Duodenal mucosa (tissue), 2 donors: ENCODE data around the gene GAN.

Experiments
- H3K27ac ChIP-seq: one replicate; pipeline ENCODE4 v1.7.0; 2013; ENCODE audit warnings: low read depth, low read length
- H3K27me3 ChIP-seq, 2 donors: one replicate each; pipeline ENCODE4 v1.7.0; 2013; ENCODE audit warnings: low read length in 2 of 2, control low read depth in 1 of 2; ENCODE audit not compliant: insufficient read depth in 2 of 2, control insufficient read depth in 1 of 2
- H3K36me3 ChIP-seq, 2 donors: one replicate each; pipeline ENCODE4 v1.7.0; 2013; ENCODE audit warnings: low read length in 2 of 2, control low read depth in 1 of 2; ENCODE audit not compliant: insufficient read depth in 2 of 2, control insufficient read depth in 1 of 2
- H3K4me1 ChIP-seq, 2 donors: one replicate each; pipeline ENCODE4 v1.7.0; 2013; ENCODE audit warnings: low read length in 2 of 2, control low read depth in 1 of 2; ENCODE audit not compliant: insufficient read depth in 2 of 2, control insufficient read depth in 1 of 2
- H3K4me3 ChIP-seq, 2 donors: one replicate each; pipeline ENCODE4 v1.7.0; 2013; ENCODE audit warnings: low read length in 2 of 2, low read depth in 1 of 2
- H3K9ac ChIP-seq, 2 donors: one replicate each; pipeline ENCODE4 v1.7.0; 2013; ENCODE audit warnings: low read length in 2 of 2, low read depth in 1 of 2
- H3K9me3 ChIP-seq, 2 donors: one replicate each; pipeline ENCODE4 v1.7.0; 2013; ENCODE audit warnings: low read length in 2 of 2, control low read depth in 1 of 2; ENCODE audit not compliant: control insufficient read depth in 1 of 2

Gene GAN

DNA sequence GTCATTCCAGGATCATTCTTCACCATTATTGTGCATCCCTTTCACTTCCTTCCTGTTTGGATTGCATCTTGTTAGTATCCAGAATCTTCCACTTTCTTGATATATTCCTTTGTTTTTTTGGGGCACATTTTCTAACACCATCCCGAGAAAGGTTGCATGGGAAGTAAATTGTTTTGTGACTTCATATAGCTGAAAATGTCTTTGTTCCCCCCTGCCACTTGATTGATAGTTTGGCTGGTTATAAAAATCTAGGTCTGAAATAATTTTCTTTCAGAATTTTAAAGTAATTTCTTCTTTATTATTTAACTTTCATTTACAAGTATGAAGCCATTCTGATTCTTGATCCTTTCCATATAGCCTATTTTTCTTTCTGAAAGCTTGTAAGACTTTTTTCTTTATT is 32.7 kb downstream of the GAN start:
- Histone ChIP-seq H3K9ac (no peak overlapping the region), H3K27ac (no peak overlapping the region), H3K4me3 (no peak overlapping the region), H3K9me3 (peaks cover 12 to 15% of the 10 kb centered on the region in 2 donors), H3K4me1 (no peaks in the 10 kb centered on the region), H3K27me3 (no peaks in the 10 kb centered on the region), H3K36me3 (peaks cover 4 to 7% of the 10 kb centered on the region in 2 donors)

DNA sequence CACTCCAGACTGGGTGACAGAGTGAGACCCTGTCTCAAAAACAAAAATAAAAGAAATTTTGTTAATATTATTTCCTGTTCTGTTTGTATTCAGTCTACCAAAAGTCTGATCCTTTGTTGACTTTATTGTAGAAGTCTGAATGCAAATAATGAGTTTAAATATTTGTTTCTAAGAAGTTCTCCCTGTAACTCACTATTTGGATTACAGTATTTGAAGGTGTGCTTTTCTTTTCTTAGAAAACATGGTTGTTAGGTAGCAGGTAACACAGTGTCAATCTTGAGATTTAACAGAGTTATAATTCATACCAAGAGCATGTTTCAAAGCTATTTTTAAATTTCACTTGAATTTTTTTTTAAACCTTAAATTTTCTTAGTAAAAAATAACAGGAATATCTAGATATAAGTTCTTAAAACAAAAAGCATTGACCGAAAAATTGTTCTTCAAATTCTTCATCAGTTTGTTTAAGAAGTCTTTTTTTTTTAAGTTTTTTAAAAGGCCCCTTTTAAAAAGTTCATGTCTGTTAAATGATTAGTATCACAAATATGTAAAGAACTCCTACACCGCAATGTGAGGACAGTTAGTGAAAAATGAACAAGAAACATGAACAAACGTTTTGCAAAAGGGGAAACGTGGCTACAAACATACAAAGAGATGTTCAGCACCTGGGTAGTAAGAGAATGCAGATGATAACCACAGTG is 35.0 kb downstream of the GAN start:
- Histone ChIP-seq H3K9me3 (peaks cover 12 to 15% of the 10 kb centered on the region in 2 donors), H3K27ac (no peak overlapping the region), H3K4me1 (no peaks in the 10 kb centered on the region), H3K36me3 (peaks cover 7 to 14% of the 10 kb centered on the region in 2 donors), H3K27me3 (no peaks in the 10 kb centered on the region), H3K4me3 (no peak overlapping the region), H3K9ac (no peak overlapping the region)

DNA sequence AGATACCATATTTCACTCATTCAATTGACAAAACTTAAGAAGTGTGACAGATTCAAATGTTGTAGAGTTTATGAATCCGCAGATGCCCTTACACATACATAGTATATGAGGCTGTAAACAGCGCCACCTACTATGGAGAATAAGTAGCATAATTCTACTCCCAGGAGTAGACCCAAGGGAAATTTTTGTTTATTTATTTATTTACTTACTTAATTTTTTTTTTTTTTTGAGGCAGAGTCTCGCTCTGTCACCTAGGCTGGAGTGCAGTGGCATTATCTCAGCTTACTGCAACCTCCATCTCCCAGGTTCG is 35.5 kb downstream of the GAN start:
- H3K4me3 ChIP-seq = no peak overlapping the region
- H3K36me3 ChIP-seq = peaks cover 7 to 19% of the 10 kb centered on the region in 2 donors
- no peak overlapping the region for H3K9ac ChIP-seq
- H3K27me3 ChIP-seq = no peaks in the 10 kb centered on the region
- no peaks in the 10 kb centered on the region for H3K4me1 ChIP-seq
- no peak overlapping the region for H3K27ac ChIP-seq
- H3K9me3 ChIP-seq = peaks cover 12 to 15% of the 10 kb centered on the region in 2 donors

DNA sequence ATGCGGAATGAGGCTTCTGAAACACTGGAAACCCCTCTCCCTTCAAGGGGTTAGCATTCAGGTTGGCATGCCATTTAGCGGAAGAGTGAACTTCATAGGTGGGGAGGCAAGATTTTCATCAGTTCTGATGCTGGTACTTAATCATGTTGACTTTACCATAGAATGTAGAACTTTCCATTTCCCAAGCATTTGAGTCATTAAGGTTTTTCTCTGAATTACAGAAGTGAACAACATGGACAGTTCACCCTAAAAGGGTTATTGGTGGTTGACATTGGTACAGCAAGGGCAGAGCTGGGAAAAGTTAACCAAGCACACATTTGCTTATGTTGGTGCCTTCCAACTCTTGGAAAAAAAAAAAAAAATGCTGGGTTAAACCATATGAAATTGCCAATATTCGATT is 39.1 kb downstream of the GAN start:
- no peak overlapping the region for H3K4me3 ChIP-seq
- H3K9ac ChIP-seq = no peak overlapping the region
- H3K4me1 ChIP-seq = no peaks in the 10 kb centered on the region
- peaks cover 16 to 41% of the 10 kb centered on the region in 2 donors for H3K36me3 ChIP-seq
- H3K27me3 ChIP-seq = no peaks in the 10 kb centered on the region
- H3K9me3 ChIP-seq = no peaks in the 10 kb centered on the region
- H3K27ac ChIP-seq = no peak overlapping the region

DNA sequence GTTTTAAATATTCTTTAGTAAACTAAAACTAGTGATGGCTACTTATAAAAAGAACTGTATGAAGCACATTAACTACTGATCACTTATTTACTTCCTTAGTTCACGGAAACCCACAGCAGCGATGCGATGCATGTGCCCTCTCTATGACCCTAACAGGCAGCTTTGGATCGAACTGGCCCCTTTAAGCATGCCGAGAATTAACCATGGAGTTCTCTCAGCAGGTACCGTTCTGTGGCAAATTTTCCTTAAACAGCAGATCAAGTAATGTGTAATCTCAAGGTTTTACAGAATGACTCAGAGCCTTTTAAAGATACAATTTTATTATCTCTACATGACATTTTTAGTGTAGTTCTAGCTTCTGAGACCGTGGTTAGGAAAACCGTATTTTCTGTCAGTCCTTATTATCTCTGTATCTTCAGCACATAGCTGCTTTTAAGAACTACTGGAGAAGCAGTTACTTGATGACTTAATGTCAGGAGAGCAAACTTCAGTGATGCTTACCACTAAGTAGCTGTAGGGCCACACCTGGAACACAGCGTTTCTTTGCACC is 43.0 kb downstream of the GAN start:
- no peak overlapping the region for H3K4me3 ChIP-seq
- H3K27ac ChIP-seq = no peak overlapping the region
- H3K9ac ChIP-seq = no peak overlapping the region
- H3K27me3 ChIP-seq = no peaks in the 10 kb centered on the region
- peaks cover 11 to 58% of the 10 kb centered on the region in 2 donors for H3K36me3 ChIP-seq
- no peaks in the 10 kb centered on the region for H3K9me3 ChIP-seq
- no peaks in the 10 kb centered on the region for H3K4me1 ChIP-seq

DNA sequence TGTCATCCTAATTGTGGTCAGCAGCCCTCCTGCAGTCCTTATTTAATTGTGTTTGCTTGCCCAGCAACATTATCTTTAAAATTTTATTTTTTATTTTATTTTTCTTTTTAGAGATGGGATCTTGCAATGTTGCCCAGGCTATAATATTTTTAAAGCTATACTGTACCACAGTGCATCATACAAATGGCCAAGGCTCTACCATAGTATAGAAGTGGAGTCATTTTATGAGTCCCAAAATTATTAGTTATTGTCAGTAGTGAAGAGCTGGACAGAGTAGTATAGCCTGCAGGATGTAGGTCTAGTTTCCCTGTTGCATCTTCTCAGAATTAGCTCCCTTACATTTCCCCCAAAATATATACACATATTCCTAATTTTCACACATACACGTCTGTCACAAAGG is 44.1 kb downstream of the GAN start:
- Histone ChIP-seq H3K27ac (no peak overlapping the region), H3K9me3 (no peaks in the 10 kb centered on the region), H3K36me3 (peaks cover 11 to 67% of the 10 kb centered on the region in 2 donors), H3K4me3 (no peak overlapping the region), H3K27me3 (no peaks in the 10 kb centered on the region), H3K9ac (no peak overlapping the region), H3K4me1 (no peaks in the 10 kb centered on the region)

DNA sequence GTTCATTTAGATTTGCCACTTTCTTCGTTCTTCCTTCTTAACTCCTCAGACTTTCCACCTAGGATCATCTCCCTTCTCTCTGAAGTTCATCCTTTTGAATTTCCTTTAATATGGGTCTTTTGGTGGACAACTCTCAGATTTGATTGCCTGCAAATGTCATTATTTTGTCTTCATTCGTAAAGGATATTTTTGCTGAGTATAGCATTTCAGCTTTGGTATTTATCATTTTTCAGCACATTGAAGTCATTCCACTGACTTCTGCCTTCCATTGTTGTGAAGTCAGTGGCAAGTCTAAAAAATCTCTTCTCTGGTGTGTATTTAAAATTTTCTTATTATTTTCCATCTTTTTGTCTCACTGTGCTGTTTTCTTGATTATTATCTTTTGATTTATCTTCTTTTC is 45.4 kb downstream of the GAN start:
- Histone ChIP-seq H3K4me1 (no peaks in the 10 kb centered on the region), H3K4me3 (no peak overlapping the region), H3K36me3 (peaks cover 15 to 67% of the 10 kb centered on the region in 2 donors), H3K9ac (no peak overlapping the region), H3K9me3 (no peaks in the 10 kb centered on the region), H3K27ac (no peak overlapping the region), H3K27me3 (no peaks in the 10 kb centered on the region)

DNA sequence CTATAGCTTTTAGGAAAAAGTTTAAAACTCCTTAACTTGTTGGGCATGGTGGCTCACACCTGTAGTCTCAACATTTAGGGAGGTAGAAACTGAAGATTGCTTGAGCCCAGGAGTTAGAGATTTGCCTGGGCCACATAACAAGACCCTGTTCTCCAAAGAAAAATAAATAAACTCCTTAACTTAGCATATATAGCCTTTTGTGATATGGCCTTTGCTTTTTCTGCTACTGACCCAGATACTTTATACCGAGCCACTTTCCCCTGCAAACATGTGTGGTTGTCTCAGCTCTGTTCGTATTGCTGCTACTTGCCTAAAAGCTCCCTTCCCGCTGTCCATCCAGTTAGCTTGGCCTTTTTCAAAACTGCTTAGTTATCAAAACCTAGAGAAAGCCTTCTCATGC is 51.0 kb downstream of the GAN start:
- H3K36me3 ChIP-seq = peaks cover 14 to 64% of the 10 kb centered on the region in 2 donors
- no peaks in the 10 kb centered on the region for H3K4me1 ChIP-seq
- no peaks in the 10 kb centered on the region for H3K9me3 ChIP-seq
- no peaks in the 10 kb centered on the region for H3K27me3 ChIP-seq
- no peak overlapping the region for H3K9ac ChIP-seq
- no peak overlapping the region for H3K27ac ChIP-seq
- no peak overlapping the region for H3K4me3 ChIP-seq

DNA sequence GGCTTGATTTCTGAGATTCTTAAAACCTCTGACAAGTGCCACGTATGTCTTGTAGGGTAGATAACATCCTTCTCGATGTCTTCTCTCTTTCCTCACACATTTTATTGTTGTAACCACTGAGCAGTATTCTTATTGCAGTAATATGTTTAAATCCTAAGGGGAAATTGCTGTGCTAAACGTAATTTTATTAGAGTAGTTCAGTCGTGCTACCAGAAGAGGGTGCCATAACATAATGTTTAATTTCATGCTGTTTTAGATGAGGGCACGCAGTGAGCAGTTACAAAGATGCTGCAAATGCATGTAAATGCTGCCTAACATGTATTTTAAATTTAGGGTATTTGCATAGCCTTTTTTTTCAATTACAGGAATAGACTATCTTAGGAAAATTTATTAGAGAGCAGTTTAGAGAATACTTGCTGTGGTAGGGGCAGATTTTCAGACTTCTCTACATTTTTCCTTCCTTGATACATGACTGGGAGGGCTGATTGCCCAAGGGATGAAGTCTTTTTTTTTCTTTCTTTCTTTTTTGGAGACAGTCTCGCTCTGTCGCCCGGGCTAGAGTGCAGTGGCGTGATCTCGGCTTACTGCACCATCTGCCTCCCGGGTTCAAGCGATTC is 51.7 kb downstream of the GAN start:
- H3K27me3 ChIP-seq = no peaks in the 10 kb centered on the region
- no peak overlapping the region for H3K4me3 ChIP-seq
- no peak overlapping the region for H3K9ac ChIP-seq
- no peaks in the 10 kb centered on the region for H3K9me3 ChIP-seq
- peaks cover 14 to 61% of the 10 kb centered on the region in 2 donors for H3K36me3 ChIP-seq
- H3K27ac ChIP-seq = no peak overlapping the region
- no peaks in the 10 kb centered on the region for H3K4me1 ChIP-seq

DNA sequence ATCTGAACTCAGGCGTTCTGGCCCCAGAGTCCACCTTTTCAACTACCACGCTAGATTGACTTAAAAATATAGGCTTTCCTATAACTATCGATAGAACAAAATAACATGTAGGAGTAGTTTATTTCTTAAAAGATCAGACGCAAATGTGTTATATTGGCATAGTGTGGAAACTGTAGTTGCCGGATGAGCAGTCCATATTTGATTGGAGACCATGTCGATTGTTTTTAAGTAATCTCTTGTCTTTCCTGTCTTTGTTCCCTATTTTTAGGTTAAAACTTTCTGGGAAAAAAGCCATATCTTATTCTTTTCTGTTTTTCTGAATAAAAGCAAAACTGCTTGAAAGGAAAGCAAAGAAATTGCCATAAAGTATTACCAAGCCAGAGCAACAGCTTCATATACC is 53.1 kb downstream of the GAN start:
- H3K9ac ChIP-seq = no peak overlapping the region
- H3K27ac ChIP-seq = no peak overlapping the region
- H3K36me3 ChIP-seq = peaks cover 15 to 60% of the 10 kb centered on the region in 2 donors
- no peak overlapping the region for H3K4me3 ChIP-seq
- H3K4me1 ChIP-seq = no peaks in the 10 kb centered on the region
- no peaks in the 10 kb centered on the region for H3K27me3 ChIP-seq
- no peaks in the 10 kb centered on the region for H3K9me3 ChIP-seq
